ENCODE measurements around the gene NLRP10. TPM values are rescaled to one million over a fixed set of nuclear protein-coding genes. Genes with fewer than 3 reads are reported as not detected.

The NLRP10 gene
- total RNA-seq, 2 experiments from 2014 or later = not detected

- CTCF ChIA-PET (ENCODE audit: unreplicated experiment) = no interaction called here
- no peak for DNase-seq (ENCODE audit: low spot score)
- no peak overlapping the region for H2AFZ ChIP-seq (ENCODE audit: low read length)
- intact Hi-C loops (cut with micrococcal nuclease; ENCODE audit: unreplicated experiment) = no loop called here
- BruUV-seq (replicated peaks) = no TSS peak
- no peak overlapping the region for H3K4me2 ChIP-seq (ENCODE audit: low read length)
- H3K4me3 ChIP-seq (ENCODE audit: low read depth, low read length, poor library complexity, severe bottlenecking) = no peak overlapping the region
- H3K9me2 ChIP-seq (ENCODE audit: insufficient read depth, low read length) = no peaks in the 10 kb centered on the region
- H3K9me3 ChIP-seq (ENCODE audit: low read length) = no peaks in the 10 kb centered on the region
- no peak overlapping the region for H3K27ac ChIP-seq (ENCODE audit: low read depth, low read length, poor library complexity, severe bottlenecking)
- TF ChIP-seq EZH2phosphoT487 (IDR thresholded peaks at IDR 0.05; ENCODE audit: borderline replicate concordance, low read depth, low read length) (no peak), CTCF (conservative IDR thresholded peaks at IDR 0.05; ENCODE audit: low read length) (no peak)
- POLR2A ChIA-PET = interaction anchor here (0.6 to 3.9 kb wide), 6 partner anchors 9 to 1736 kb away, joined by 3 to 29 read pairs (median 4); partner anchors contain the start of genes CNGA4, EIF3F and NLRP10
- H3K79me2 ChIP-seq (ENCODE audit: insufficient read depth, low read depth, low read length) = no peaks in the 10 kb centered on the region
- H3K4me1 ChIP-seq (ENCODE audit: insufficient read depth, low read length, poor library complexity, severe bottlenecking) = peaks cover 6% of the 10 kb centered on the region
- H4K20me1 ChIP-seq (ENCODE audit: insufficient read depth, low read length) = no peaks in the 10 kb centered on the region
- no peaks in the 10 kb centered on the region for H3K36me3 ChIP-seq (ENCODE audit: insufficient read depth, low read length)
Observed at GRCh38 chr11:7974668-7975067, 9.4 kb upstream of the NLRP10 start.

- ChIA-PET POLR2A (no interaction called here), CTCF (ENCODE audit: unreplicated experiment) (no interaction called here)
- Histone ChIP-seq H4K20me1 (ENCODE audit: insufficient read depth, low read length) (no peaks in the 10 kb centered on the region), H3K79me2 (ENCODE audit: insufficient read depth, low read depth, low read length) (no peaks in the 10 kb centered on the region), H3K36me3 (ENCODE audit: insufficient read depth, low read length) (no peaks in the 10 kb centered on the region), H3K9me2 (ENCODE audit: insufficient read depth, low read length) (no peaks in the 10 kb centered on the region), H3K4me2 (ENCODE audit: low read length) (no peak overlapping the region), H3K4me1 (ENCODE audit: insufficient read depth, low read length, poor library complexity, severe bottlenecking) (peaks cover 6% of the 10 kb centered on the region), H3K4me3 (ENCODE audit: low read depth, low read length, poor library complexity, severe bottlenecking) (no peak overlapping the region), H2AFZ (ENCODE audit: low read length) (no peak overlapping the region), H3K9me3 (ENCODE audit: low read length) (no peaks in the 10 kb centered on the region), H3K27ac (ENCODE audit: low read depth, low read length, poor library complexity, severe bottlenecking) (no peak overlapping the region)
- BruUV-seq (replicated peaks) = no TSS peak
- no peak for TF ChIP-seq EZH2phosphoT487 (IDR thresholded peaks at IDR 0.05; ENCODE audit: borderline replicate concordance, low read depth, low read length)
- TF ChIP-seq CTCF (conservative IDR thresholded peaks at IDR 0.05; ENCODE audit: low read length) = no peak
- DNase-seq (ENCODE audit: low spot score) = no peak
- intact Hi-C loops (cut with micrococcal nuclease; ENCODE audit: unreplicated experiment) = no loop called here
Observed at GRCh38 chr11:7973011-7973410, 7.8 kb upstream of the NLRP10 start.

- TF ChIP-seq CTCF (conservative IDR thresholded peaks at IDR 0.05; ENCODE audit: low read length) = no peak
- TF ChIP-seq EZH2phosphoT487 (IDR thresholded peaks at IDR 0.05; ENCODE audit: borderline replicate concordance, low read depth, low read length) = no peak
- Histone ChIP-seq H3K4me3 (ENCODE audit: low read depth, low read length, poor library complexity, severe bottlenecking) (no peak overlapping the region), H3K4me1 (ENCODE audit: insufficient read depth, low read length, poor library complexity, severe bottlenecking) (no peaks in the 10 kb centered on the region), H3K79me2 (ENCODE audit: insufficient read depth, low read depth, low read length) (no peaks in the 10 kb centered on the region), H3K9me3 (ENCODE audit: low read length) (no peaks in the 10 kb centered on the region), H3K4me2 (ENCODE audit: low read length) (no peak overlapping the region), H3K9me2 (ENCODE audit: insufficient read depth, low read length) (no peaks in the 10 kb centered on the region), H2AFZ (ENCODE audit: low read length) (no peak overlapping the region), H3K36me3 (ENCODE audit: insufficient read depth, low read length) (no peaks in the 10 kb centered on the region), H3K27ac (ENCODE audit: low read depth, low read length, poor library complexity, severe bottlenecking) (no peak overlapping the region), H4K20me1 (ENCODE audit: insufficient read depth, low read length) (no peaks in the 10 kb centered on the region)
- DNase-seq (ENCODE audit: low spot score) = no peak
- intact Hi-C loops (cut with micrococcal nuclease; ENCODE audit: unreplicated experiment) = no loop called here
- ChIA-PET POLR2A (no interaction called here), CTCF (ENCODE audit: unreplicated experiment) (no interaction called here)
- no TSS peak for BruUV-seq (replicated peaks)
Observed at GRCh38 chr11:7971846-7972245, 6.6 kb upstream of the NLRP10 start.
